Upper lobe of left lung (tissue), 4 donors: ENCODE results near the gene SEC14L2.
"Not testable (repeated sequence)": the region's sequence is repeated elsewhere in the genome, so short reads cannot be mapped to it uniquely, and the experiment has no call there.

Source experiments
- CTCF ChIP-seq, 6 experiments: fragments of 450-650 bp in 4 of 6; fragments of 200-600 bp in 2 of 6; sonication (generic) in 2 of 6; IDR thresholded peaks; one replicate each; pipeline ENCODE4 v1.5.1; 2016 to 2019; ENCODE audit warnings: antibody characterized with exemption in 6 of 6
- EP300 ChIP-seq, 4 donors: sonication (generic); formaldehyde crosslinking; IDR thresholded peaks; one replicate each; pipeline ENCODE4 v1.5.1; 2017; ENCODE audit warnings: antibody characterized with exemption in 4 of 4, control low read depth in 2 of 4
- POLR2AphosphoS5 ChIP-seq, 2 donors: sonication (generic); formaldehyde crosslinking; IDR thresholded peaks; one replicate each; pipeline ENCODE4 v1.5.1; 2017; ENCODE audit warnings: antibody characterized with exemption in 2 of 2

DNA sequence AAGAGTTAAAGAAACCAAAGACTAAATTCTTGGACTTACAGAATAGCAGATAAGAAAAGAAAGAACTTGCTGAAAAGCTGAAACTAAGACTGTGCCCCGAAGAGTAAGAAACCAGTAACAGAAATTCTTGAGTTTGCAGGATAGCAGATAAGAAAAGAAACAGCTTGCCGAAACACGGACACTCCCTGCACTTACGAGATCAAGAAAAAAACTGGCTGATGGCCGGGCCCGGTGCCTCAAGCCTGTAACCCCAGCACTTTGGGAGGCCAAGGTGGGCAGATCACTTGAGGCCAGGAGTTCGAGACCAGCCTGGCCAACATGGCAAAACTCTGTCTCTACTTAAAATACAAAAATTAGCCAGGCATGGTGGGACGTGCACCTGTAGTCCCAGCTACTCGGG lies 54.7 kb downstream of the SEC14L2 start:
- not testable (repeated sequence) for TF ChIP-seq CTCF, POLR2AphosphoS5, EP300 (IDR thresholded peaks at IDR 0.05)
